SKM-1 treated with dmso at 0.1 percent for 144 hours (cell line): ENCODE data around the gene SFPQ.
"Not testable (repeated sequence)": the region's sequence is repeated elsewhere in the genome, so short reads cannot be mapped to it uniquely, and the experiment has no call there.

Experiments used
- DNase-seq: peaks from one replicate; lab custom pipeline; 2025; ENCODE audit not compliant: unreplicated experiment; lab: John Stamatoyannopoulos, UW

SFPQ gene

GRCh38 chr1:35188578-35189392, 4.2 kb downstream of the SFPQ start:
- no peak for DNase-seq

GRCh38 chr1:35187816-35188342, 5.1 kb downstream of the SFPQ start:
- no peak for DNase-seq

DNA sequence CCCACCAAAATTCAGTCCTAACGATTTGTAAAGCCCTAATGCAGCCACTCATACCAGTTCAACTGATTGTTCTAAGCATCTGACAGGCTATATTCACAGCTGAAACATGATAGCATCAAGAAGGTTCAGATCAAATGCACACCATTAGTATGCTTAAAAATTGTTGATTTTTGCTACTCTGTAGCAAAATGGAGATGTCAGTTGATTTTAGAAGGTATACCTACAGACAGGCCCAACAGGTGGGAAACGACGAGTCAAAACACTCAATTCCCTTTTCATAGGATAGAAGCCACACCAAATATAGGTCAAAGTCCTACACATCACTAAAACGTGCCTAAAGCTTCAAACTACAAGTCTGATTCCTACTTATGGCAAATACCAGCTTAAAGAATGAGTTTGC, 6.7 kb downstream of the SFPQ start:
- no peak for DNase-seq

GRCh38 chr1:35185200-35185599, 7.7 kb downstream of the SFPQ start:
- no peak for DNase-seq

DNA sequence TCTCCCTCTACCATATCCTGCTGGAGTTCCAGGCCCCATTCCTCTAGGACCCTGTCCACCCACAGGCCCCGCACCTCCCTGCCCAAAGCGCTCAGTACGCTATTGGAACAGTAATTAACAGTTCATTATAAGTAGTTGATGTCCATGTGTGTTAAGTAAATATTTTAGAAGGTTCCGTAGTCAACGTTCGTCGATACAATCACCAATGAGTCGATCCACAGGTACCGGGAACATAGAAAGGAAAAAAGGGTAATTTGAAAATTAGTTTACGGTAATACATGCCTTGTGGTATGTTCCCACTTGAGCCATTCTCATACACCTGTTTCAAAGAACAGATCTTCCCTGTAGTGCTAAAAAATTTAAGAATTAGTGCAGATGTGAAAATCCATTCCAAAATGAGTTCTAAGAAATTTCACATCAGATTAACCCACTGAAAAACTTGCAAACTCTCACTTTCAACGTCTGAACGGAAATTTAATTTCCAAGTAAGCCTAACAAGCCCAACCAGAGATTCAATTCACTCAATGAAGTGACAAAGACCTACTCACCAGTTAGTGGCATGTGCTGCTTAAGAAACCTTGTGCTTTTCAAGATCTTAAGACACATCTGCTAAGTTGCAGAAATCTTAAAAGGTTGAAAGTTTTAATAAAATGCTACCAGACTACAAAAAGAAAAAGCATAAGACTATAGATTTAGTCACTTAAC, 8.3 kb downstream of the SFPQ start:
- DNase-seq: no peak

GRCh38 chr1:35181790-35182455, 11.0 kb downstream of the SFPQ start:
- DNase-seq: no peak

DNA sequence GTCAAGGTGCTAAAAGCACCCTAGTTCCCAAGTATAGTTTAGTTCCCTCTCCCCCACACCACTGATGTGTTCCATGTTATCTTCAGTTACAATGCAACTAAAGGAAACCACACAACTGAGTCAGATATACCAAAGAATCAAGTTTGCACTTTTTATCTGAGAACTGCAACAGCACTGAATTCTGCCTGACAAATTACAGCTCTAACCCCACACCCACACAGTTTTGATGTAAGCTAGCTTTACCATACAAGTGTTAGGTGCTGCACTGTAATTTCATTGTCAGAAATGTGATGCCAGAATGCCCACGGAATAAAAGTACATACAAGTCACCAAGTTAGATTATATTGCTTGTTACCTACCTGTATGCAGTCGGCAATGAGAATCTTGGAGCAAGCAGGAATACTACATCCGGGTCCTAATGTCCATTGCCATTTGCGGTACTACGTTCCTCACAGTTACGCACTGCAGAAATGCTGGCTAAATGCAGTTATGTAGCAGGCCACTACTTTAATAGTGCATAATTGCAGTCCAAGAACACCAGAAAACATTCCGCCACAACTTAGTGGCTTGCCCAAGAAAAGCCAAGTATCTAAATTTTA, 12.1 kb downstream of the SFPQ start:
- no peak for DNase-seq

GRCh38 chr1:35179908-35180307, 13.0 kb downstream of the SFPQ start:
- no peak for DNase-seq

GRCh38 chr1:35178874-35179380, 14.0 kb downstream of the SFPQ start:
- no peak for DNase-seq

- no peak for DNase-seq
These were observed 14.7 kb downstream of the SFPQ start for GRCh38 chr1:35178295-35178695.

DNA sequence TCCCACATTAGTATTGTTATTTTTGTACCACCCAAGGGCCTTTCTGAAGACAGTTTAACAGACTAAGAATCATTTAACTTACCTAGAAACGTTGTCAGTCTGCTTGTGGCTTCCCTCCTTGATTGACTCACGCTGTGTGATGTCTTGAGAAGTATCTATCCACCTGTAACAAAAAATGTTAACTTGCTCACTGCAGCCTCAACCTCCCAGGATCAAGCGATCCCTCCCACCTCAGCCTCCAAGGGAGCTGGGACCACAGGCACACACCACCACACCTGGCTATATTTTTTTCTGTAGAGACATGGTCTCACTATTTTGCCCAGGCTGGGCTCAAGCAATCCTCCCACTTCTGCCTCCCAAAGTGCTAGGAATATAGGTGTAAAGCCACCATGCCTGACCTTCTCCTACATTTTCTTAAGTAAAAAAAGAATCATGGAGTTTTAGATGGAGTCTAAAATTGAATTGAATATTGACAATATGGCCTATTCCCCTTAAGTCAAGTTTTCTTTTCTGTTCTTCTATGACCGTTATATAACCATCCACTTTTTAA, 15.6 kb downstream of the SFPQ start:
- no peak for DNase-seq

DNA sequence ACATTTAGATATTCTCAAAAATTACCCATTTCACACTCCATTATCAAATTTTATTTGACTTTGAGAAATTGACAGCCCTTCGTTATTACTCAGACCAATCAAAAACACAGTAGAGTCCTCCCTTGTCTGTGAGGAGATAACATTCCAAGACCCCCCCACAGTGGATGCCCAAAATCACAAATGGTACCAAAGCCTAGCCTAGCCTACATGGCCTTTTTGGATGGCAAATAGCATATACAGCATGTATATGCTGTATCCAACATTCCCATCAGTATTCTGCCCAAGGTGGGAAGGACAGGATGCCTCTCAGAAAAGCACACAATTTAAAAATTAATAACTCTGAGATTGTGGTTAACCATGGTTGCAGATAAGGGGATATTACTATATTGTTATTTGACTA, 17.3 kb downstream of the SFPQ start:
- no peak for DNase-seq

GRCh38 chr1:35175098-35175576, 17.8 kb downstream of the SFPQ start:
- DNase-seq: no peak

- no peak for DNase-seq
These were observed 18.9 kb downstream of the SFPQ start for GRCh38 chr1:35173909-35174540.

- no peak for DNase-seq
These were observed 19.5 kb downstream of the SFPQ start for GRCh38 chr1:35173491-35173890.

DNA sequence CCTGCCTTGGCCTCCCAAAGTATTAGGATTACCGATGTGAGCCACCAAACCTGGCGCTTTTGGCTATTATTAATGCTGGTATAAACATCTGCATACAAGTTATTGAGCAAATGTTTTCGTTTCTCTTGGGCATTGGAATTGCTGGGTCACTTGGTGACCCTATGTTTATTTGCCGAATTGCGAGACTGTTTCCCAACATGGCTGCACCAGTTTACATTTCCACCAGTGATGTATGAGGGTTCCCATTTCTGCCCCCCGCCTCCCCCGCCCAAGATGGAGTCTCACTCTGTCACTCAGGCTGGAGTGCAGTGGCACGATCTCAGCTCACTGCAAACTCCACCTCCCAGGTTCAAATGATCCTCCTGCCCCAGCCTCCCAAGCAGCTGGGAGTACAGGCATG, 20.9 kb downstream of the SFPQ start:
- DNase-seq: no peak

DNA sequence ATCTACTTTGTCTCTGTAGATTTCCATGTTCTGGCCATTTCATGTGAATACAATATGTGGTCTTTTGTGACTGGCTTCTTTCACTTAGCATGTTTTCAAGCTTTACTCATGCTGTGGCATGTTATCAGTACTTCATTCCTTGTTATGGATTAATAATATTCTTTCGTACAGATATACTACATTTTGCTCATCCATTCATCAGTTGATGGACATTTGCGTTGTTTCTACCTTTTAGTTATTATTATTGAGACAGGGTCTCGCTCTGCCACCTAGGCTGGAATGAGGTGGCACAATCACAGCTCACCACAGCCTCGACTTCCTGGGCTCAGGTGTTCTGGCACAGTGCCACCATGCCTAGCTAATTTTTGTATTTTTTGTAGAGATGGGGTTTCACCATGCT, 21.4 kb downstream of the SFPQ start:
- DNase-seq: no peak

GRCh38 chr1:35164893-35165292, 28.1 kb downstream of the SFPQ start:
- DNase-seq: no peak

DNA sequence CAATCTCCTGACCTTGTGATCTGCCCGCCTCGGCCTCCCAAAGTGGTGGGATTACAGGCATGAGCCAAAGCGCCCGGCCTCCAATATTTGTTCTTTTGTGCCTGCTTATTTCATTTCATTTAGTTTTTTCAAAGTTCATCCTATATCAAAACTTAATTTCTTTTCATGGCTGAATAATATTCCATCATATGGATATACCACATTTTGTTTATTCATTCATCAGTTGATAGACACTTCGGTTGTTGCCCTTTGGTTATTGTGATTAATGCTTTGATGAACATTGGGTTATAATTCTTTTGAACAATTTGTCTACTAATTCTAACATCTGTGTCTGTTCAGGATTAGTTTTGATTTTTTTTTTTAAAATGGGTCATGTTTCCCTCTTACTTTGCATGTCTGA, 41.7 kb downstream of the SFPQ start:
- no peak for DNase-seq

DNA sequence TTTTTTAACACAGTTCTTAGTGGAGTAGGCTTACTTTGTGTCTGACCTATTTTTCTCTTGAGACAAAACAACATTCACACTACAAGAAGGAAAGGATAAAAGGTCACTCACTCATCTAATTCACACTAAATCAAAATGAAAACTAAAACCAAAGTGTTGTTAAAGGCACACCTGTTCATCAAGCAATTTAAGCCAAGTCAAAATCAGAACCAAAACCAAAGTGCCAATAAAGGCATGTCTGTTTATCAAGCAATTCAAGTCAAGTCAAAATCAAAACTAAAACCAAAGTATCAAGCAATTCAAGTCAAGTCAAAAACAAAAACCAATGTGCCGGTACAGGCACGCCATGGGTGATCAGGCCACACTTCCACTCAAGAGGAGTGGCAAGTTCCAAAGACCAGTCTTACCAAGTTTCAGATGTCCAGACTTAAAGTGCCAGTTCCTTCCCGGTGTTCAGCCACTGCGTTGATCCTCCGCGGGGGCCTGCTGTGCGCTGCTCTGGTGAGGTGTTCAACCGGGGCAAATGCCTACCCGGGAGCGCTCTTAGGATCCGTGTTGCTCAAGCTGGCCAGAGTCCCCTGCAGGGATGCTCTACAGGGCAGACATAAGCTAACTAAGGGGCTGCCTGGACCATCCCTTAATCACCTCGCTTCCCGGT, 46.9 kb downstream of the SFPQ start:
- not testable (repeated sequence) for DNase-seq
